DMS114 treated with DMSO at 0.1 percent for 48 hours (cell line): ENCODE results near the gene ATP9A.

Source experiments
- DNase-seq: peaks from one replicate; lab custom pipeline; 2025; ENCODE audit not compliant: unreplicated experiment; lab: John Stamatoyannopoulos, UW

The ATP9A gene

GRCh38 chr20:51634257-51634656 lies 133.9 kb downstream of the ATP9A start:
- DNase-seq, result no peak

DNA sequence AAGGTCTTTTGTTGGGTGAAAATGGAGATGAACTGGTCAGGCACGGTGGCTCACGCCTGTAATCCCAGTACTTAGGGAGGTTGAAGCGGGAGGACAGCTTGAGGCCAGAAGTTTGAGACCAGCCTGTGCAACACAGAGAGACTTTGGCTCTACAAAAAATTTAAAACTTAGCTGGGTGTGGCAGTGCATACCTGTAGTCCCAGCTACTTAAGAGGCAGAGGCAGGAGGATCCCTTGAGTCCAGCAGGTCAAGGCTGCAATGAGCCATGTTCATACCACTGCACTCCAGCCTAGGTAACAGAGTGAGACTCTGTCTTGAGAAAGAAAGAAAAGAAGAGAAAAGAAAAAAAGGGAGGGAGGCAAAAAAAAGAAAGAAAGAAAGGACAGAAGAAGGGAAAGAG lies 134.8 kb downstream of the ATP9A start:
- DNase-seq, result no peak

DNA sequence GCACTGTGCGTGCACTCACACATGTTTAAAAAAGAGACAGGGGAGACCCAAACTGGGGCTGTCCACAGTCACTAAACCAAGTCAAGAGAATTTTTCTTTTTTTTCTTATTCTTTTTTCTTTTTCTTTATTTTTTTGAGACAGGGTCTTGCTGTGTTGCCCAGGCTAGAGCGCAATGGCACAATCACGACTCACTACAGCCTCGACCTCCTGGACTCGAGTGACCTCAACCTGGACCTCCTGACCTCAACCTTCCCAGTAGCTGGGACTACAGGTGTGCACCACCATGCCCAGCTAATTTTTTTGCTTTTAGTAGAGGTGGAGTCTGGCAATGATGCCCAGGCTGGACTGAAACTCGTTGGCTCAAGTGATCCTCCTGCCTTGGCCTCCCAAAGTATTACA lies 136.2 kb downstream of the ATP9A start:
- no peak for DNase-seq

DNA sequence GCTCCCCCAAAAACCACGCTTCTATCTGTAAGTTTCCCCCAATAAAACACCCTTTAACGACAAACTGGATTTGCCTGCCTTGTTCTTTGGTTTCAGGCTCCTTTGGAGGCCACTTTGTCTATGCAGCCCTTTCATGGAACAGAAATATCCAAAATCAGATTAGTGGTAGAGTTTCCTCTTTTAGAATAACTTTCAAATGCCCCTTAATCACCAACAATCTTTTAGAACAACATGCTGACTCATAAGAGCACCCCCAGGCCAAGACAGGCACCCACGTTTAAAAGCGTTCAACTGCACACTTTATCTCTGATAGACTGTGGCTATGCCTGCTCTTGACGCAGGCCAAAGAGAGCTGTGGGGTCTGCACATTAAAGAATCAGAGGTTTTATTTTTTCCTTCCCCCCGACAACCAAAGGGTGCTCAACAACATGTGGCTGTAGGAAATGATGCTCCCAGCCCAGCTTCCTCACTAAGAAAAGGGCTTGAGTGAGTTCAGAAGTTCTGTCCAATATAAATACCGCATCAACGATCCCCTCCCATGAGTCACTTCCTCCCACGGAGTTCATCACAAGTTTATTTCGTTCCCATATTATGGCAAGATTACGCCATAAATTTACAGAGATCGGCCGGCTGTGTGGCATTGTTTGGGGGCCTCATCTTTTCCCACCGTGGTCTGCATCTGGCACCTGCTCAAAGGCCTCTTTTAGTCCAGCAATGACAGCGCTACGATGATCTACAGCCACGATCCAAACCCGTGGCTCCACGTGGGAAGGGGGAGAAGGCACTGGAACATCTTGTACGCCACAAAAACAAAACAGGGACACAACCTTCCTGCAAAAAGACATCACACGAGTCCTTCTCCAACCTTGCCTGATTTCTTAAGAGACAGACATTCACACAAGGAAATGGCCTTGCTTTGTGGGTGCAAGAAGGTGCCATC lies 136.9 kb downstream of the ATP9A start:
- no peak for DNase-seq

DNA sequence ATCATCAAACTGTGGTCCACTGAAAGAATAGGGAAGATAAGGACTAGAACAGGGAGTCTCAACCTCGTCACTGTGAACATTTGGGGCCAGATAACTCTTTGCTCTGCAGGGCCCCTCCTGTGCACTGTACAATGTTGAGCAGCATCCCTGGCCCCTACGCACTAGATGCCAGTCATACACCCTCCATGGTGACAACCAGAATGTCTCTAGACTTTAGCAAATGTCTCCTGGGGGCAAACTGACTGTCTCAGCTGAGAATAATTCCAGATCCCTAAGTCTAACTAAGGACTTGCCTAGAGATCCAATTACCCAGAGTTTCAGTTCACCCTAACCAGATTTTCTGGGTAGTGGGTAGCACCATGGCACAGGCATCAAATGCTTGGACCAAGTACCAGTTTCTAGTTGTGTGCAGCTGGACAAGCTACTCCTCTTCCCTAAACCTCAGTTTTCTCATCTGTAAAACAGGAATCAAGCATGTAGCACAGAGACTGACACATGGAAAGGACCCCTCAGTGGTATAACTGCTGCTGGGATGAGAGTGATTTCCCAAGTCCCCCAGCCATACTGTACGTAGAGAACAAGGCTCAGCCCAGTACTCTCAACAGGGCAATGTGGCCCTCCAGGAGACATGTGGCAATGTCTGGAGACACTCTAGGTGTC lies 138.7 kb downstream of the ATP9A start:
- no peak for DNase-seq

- DNase-seq, result no peak
Measured at GRCh38 chr20:51628533-51629398, 139.4 kb downstream of the ATP9A start.

- no peak for DNase-seq
Measured at GRCh38 chr20:51627586-51627985, 140.6 kb downstream of the ATP9A start.

- DNase-seq, result no peak
Measured at GRCh38 chr20:51625105-51625504, 143.1 kb downstream of the ATP9A start.

GRCh38 chr20:51624157-51624731 lies 143.9 kb downstream of the ATP9A start:
- DNase-seq, result peak; percentile 58

- no peak for DNase-seq
Measured at GRCh38 chr20:51623255-51623654, 144.9 kb downstream of the ATP9A start.

DNA sequence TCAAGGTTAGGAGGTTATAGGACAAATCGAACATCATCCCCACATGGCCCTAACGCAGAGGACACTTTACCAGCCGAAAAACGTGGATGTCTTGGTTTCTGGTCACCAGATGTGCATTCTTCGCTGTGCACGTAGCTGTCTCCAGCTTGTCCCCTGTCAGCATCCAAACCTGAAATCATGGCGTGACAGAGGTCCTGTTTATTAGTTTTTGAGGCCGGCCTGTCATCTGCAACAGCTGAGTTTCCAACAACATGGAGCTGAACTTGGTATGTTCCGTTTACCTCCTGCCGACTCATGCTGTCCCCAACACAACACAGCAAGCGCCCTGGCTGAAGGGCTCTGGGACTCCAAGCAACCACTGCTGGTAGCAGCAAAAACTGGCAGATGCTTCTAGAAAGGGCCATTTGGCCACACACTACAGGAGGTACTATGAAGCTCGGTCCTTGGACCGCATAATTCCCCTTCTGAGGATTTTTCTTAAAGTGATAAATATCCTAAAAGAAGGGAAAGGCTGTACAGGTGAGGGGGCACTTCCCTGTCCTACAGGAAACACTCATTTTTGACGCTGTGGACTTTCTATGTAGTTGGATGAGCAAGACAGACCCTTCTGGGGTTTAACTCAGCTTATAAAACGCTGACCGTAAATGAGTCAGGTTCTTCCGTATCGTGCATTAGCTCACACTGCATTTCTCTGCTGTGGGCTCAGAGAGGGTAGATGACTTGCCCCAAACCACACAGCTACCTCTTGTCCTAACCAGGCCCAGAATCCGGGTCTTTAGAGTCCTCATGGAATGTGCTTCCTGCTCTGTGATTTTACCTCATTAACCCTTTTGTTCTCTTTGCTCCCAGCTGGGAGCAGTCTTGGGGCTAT lies 146.0 kb downstream of the ATP9A start:
- DNase-seq, result no peak

GRCh38 chr20:51620432-51620831 lies 147.8 kb downstream of the ATP9A start:
- no peak for DNase-seq

DNA sequence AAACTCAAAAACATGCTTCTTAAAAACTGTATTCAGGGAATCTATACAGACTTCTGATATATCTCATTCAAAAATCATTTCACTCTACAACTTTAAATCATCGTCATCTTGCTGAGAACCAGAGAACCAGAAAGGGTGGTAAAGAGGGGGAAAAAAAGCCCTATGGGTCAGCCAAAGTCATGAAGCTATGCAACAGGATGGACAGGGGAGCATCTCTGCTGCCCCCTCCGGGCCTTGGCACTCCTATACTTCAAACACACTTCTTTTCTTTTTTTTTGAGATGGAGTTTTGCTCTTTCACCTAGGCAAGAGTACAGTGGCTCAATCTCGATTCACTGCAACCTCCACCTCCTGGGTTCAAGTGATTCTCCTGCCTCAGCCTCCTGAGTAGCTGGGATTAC lies 152.1 kb downstream of the ATP9A start:
- DNase-seq, result no peak

- no peak for DNase-seq
Measured at GRCh38 chr20:51614687-51615086, 153.5 kb downstream of the ATP9A start.

- no peak for DNase-seq
Measured at GRCh38 chr20:51613580-51613979, 154.6 kb downstream of the ATP9A start.

DNA sequence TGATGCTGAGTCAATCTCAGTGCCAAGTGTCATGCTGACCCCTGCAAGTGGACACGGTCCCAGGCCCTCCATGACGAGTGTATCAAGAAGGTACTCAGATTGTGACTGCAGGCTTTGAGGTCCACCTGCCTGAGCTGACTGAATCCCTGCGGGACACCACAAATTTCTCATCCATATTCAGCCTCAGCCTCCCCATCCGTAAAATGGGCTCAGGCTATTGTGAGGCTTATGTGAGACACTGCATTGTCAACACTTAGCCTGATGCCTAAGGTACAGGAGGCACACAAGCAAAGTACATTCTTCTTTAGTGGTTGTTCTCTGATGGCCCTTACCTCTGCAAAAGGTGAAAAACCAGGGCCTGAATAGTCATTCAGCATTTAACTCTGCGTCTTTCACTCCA lies 155.3 kb downstream of the ATP9A start:
- DNase-seq, result no peak

- no peak for DNase-seq
Measured at GRCh38 chr20:51611625-51611890, 156.6 kb downstream of the ATP9A start.

GRCh38 chr20:51610761-51611624 lies 157.2 kb downstream of the ATP9A start:
- DNase-seq, result no peak

DNA sequence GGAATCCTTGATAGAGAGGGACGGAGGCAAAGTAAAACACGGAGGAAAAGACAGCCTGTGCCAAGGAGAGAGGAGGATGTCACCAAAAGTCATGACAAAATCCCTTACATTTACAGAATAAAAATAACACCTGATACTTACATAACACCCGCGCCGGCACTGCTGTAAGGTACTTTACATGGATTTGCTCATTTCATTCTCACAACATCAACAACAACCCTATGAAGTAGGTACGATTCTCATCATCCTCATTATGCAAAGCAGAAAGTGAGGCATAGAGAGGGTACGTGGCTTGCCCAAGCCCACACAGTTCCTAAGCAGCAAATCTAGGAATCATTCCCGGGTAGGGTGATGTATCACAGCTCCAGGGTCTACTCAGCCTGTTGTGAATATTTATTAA lies 158.1 kb downstream of the ATP9A start:
- DNase-seq, result no peak
